Colonic mucosa (tissue), 4 donors: ENCODE results near the gene KIAA0825. TPM values are rescaled to one million over a fixed set of nuclear protein-coding genes. Genes with fewer than 3 reads are reported as not detected.

Experiments
- DNase-seq: peaks from one replicate; pipeline ENCODE4 v3.0.0-alpha.2; 2020
- H3K27ac ChIP-seq: fragments of 200-600 bp; one replicate; pipeline ENCODE4 v1.8.0; 2021
- H3K27me3 ChIP-seq: fragments of 200-600 bp; one replicate; pipeline ENCODE4 v1.8.0; 2021
- H3K36me3 ChIP-seq: fragments of 200-600 bp; one replicate; pipeline ENCODE4 v1.8.0; 2021
- H3K4me1 ChIP-seq: fragments of 200-600 bp; one replicate; pipeline ENCODE4 v1.8.0; 2021; ENCODE audit warnings: mild to moderate bottlenecking
- H3K4me3 ChIP-seq: fragments of 200-600 bp; one replicate; pipeline ENCODE4 v1.8.0; 2021
- H3K9ac ChIP-seq, 2 donors: one replicate each; pipeline ENCODE4 v1.7.0; 2013; ENCODE audit warnings: control low read depth in 2 of 2, low read depth in 2 of 2, low read length in 2 of 2
- H3K9me3 ChIP-seq: fragments of 200-600 bp; one replicate; pipeline ENCODE4 v1.8.0; 2021
- CTCF ChIP-seq: fragments of 200-600 bp; IDR thresholded peaks from one replicate; pipeline ENCODE4 v1.8.0; 2022; ENCODE audit warnings: antibody characterized with exemption, mild to moderate bottlenecking
- intact Hi-C: fragments of 100-400 bp; cut with DNase I; formaldehyde crosslinking; loops from one replicate; pipeline ENCODE4 v1.14.1; 2022
- total RNA-seq, 2 donors: library from RNA; stranded (reverse); fragmentation: NEBNext Ultra II Directional in 1 of 2; extraction: Animal tissue kit (Norgen Biotek cat#: 25700) in 1 of 2; gene quantifications; one replicate each; pipeline ENCODE4 v1.2.1, GENCODE V29; 2021
- donor health status: healthy.
- donor health status: DM: no; HTN: no; CAD: no.
- donor health status: DM: no; HTN: no; CAD: no.

Gene KIAA0825
- total RNA-seq, 2 donors from 2014 or later: 1.1 to 1.5 TPM

GRCh38 chr5:94347130-94347529 is 271.3 kb downstream of the KIAA0825 start:
- no peaks in the 10 kb centered on the region for H3K9me3 ChIP-seq
- intact Hi-C loops: no loop called here
- no peak overlapping the region for H3K4me3 ChIP-seq
- no peak overlapping the region for H3K9ac ChIP-seq
- DNase-seq: no peak
- no peaks in the 10 kb centered on the region for H3K27me3 ChIP-seq
- TF ChIP-seq CTCF: no peak
- H3K4me1 ChIP-seq: no peaks in the 10 kb centered on the region
- no peak overlapping the region for H3K27ac ChIP-seq
- no peaks in the 10 kb centered on the region for H3K36me3 ChIP-seq

GRCh38 chr5:94345257-94345656 is 273.1 kb downstream of the KIAA0825 start:
- no peak overlapping the region for H3K4me3 ChIP-seq
- no peak overlapping the region for H3K27ac ChIP-seq
- no peaks in the 10 kb centered on the region for H3K4me1 ChIP-seq
- no peaks in the 10 kb centered on the region for H3K27me3 ChIP-seq
- H3K36me3 ChIP-seq: no peaks in the 10 kb centered on the region
- intact Hi-C loops: no loop called here
- TF ChIP-seq CTCF: no peak
- DNase-seq: no peak
- no peak overlapping the region for H3K9ac ChIP-seq
- no peaks in the 10 kb centered on the region for H3K9me3 ChIP-seq

- Histone ChIP-seq H3K4me1 (no peaks in the 10 kb centered on the region), H3K36me3 (no peaks in the 10 kb centered on the region), H3K27ac (no peak overlapping the region), H3K9ac (no peak overlapping the region), H3K9me3 (no peaks in the 10 kb centered on the region), H3K27me3 (no peaks in the 10 kb centered on the region), H3K4me3 (no peak overlapping the region)
- TF ChIP-seq CTCF: no peak
- intact Hi-C loops: no loop called here
- DNase-seq: no peak
Measured at GRCh38 chr5:94337617-94338016, 280.8 kb downstream of the KIAA0825 start.

GRCh38 chr5:94335936-94336335 is 282.5 kb downstream of the KIAA0825 start:
- no peak for TF ChIP-seq CTCF
- Histone ChIP-seq H3K9ac (no peak overlapping the region), H3K36me3 (no peaks in the 10 kb centered on the region), H3K27ac (no peak overlapping the region), H3K4me1 (no peaks in the 10 kb centered on the region), H3K4me3 (no peak overlapping the region), H3K27me3 (no peaks in the 10 kb centered on the region), H3K9me3 (no peaks in the 10 kb centered on the region)
- intact Hi-C loops: no loop called here
- no peak for DNase-seq

GRCh38 chr5:94329115-94329514 is 289.3 kb downstream of the KIAA0825 start:
- Histone ChIP-seq H3K4me3 (no peak overlapping the region), H3K4me1 (no peaks in the 10 kb centered on the region), H3K27ac (no peak overlapping the region), H3K27me3 (no peaks in the 10 kb centered on the region), H3K9ac (no peak overlapping the region), H3K36me3 (no peaks in the 10 kb centered on the region), H3K9me3 (no peaks in the 10 kb centered on the region)
- no peak for DNase-seq
- TF ChIP-seq CTCF: no peak
- intact Hi-C loops: no loop called here

- Histone ChIP-seq H3K9me3 (no peaks in the 10 kb centered on the region), H3K36me3 (no peaks in the 10 kb centered on the region), H3K27me3 (no peaks in the 10 kb centered on the region), H3K9ac (no peak overlapping the region), H3K4me1 (no peaks in the 10 kb centered on the region), H3K27ac (no peak overlapping the region), H3K4me3 (no peak overlapping the region)
- intact Hi-C loops: no loop called here
- no peak for TF ChIP-seq CTCF
- no peak for DNase-seq
Measured at GRCh38 chr5:94326586-94326985, 291.8 kb downstream of the KIAA0825 start.
